PC-3 (cell line): ENCODE data around the gene ADCY5.

ENCODE experiments used
- EZH2 ChIP-seq: fragments of 300-600 bp; sonication (generic); IDR thresholded peaks from one replicate; pipeline ENCODE4 v1.6.1; 2017; ENCODE audit warnings: antibody characterized with exemption, mild to moderate bottlenecking, low read length; ENCODE audit not compliant: unreplicated experiment
- TF ChIP-seq, protein P1 (sequence below): fragments of 300-600 bp; sonication (generic); conservative IDR thresholded peaks from 2 replicates; pipeline ENCODE4 v1.5.1; 2017; ENCODE audit warnings: antibody characterized with exemption, low read depth, mild to moderate bottlenecking, low read length

DNA sequence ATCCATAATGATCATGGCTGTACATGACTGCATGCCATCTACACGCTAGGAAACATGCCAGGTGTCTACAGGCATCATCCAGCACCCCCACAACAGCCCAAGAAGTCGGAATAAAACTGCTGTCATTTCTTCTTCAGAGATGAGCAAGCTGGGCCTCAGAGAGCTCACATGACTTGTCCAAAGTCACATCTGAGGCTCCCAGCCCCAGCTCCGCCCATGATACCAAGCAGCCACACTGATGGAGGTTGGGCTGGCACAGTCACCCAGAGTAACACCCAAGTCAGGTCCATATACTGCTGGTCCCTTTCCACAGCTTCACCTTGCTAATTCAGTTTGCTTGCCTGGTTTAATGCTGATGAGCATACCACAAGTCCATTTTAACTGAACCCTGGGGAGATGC is 130.5 kb downstream of the ADCY5 start:
- TF ChIP-seq, protein P1, sequence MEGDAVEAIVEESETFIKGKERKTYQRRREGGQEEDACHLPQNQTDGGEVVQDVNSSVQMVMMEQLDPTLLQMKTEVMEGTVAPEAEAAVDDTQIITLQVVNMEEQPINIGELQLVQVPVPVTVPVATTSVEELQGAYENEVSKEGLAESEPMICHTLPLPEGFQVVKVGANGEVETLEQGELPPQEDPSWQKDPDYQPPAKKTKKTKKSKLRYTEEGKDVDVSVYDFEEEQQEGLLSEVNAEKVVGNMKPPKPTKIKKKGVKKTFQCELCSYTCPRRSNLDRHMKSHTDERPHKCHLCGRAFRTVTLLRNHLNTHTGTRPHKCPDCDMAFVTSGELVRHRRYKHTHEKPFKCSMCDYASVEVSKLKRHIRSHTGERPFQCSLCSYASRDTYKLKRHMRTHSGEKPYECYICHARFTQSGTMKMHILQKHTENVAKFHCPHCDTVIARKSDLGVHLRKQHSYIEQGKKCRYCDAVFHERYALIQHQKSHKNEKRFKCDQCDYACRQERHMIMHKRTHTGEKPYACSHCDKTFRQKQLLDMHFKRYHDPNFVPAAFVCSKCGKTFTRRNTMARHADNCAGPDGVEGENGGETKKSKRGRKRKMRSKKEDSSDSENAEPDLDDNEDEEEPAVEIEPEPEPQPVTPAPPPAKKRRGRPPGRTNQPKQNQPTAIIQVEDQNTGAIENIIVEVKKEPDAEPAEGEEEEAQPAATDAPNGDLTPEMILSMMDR: no peak
- no peak for TF ChIP-seq EZH2
